ENCODE data around the gene DUS3L. TPM values are rescaled to one million over a fixed set of nuclear protein-coding genes. Genes with fewer than 3 reads are reported as not detected.

DUS3L gene
- total RNA-seq, 1 donor from 2014 or later = 89.8 TPM

DNA sequence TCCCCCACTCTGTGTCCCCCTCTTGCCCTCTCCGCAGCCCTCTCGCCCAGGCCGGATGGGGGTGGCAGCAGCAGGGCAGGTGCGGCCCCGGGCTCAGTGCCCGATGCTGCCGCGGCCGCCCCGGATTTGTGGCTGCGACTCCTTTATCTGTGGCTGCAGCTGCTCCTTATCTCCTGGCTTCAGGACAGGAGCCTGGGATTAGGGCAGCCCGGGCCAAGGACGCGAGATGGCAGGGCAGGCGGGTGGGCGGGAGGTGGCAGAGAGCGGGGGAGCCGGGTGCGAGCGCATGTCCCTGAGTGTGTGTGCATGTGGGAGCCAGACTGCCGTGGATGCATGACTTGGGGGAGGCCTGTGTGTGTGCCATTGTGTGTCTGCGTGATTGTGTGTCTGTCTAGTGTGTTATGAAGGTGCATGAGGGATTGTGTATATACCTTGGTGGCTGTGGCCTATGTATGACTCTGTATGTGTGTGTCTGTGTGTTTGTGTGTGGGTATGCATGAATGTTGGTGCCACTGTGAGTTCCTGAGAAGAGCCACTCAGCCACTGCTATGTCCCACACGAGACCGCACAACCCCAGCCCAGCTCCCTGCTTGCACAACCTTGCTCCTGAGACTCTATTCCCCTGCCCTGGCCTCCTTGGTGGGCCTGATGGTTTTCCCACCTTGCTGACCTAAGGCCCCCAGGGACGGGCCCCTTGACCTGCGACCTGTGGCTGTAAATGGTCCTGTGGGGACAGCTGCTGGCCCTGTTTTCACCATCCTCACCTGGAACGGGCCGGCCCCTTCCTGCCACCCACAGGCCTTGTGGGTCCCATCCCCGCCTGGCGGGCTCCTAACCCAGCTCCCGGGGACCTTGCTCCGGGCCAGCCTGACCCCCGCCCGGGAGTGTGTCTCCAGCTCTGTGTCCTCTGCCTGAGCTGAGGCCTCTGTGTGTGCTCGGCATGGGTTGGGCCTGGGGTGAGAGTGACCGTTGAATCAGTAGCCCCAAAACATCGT is 8.6 kb upstream of the DUS3L start:
- H3K36me3 Mint-ChIP-seq (ENCODE audit: low read depth) = no peaks in the 10 kb centered on the region
- peaks cover 24% of the 10 kb centered on the region for H3K27me3 Mint-ChIP-seq
- H3K9me3 Mint-ChIP-seq = no peaks in the 10 kb centered on the region
- H3K4me1 Mint-ChIP-seq = peaks cover 17% of the 10 kb centered on the region
- no peak overlapping the region for H3K27ac Mint-ChIP-seq
- intact Hi-C loops (cut with micrococcal nuclease) = loop anchor here (5.0 kb wide), 1 partner anchor 178 kb away; the partner anchor contains the start of gene RANBP3
- no peak overlapping the region for H3K4me3 Mint-ChIP-seq
- DNase-seq = peak; percentile 55

DNA sequence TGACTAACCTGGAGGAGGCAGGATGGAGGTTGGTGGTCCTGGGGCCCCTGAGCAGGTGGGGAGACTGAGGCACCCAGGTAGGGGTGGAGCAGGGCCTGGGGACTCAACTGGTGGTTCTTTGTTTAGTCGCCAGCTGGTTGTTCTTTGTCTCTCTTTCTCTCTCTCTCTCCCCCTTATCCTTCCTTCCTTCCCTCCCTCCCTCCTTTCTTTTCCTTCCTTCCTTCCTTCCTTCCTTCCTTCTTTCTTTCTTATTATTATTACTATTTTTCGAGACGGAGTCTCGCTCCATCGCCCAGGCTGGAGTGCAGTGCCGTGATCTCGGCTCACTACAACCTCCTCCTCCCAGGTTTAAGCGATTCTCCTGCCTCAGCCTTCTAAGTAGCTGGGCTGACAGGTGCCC is 7.3 kb upstream of the DUS3L start:
- intact Hi-C loops (cut with micrococcal nuclease) = no loop called here
- Mint-ChIP-seq H3K27me3 (peaks cover 19% of the 10 kb centered on the region), H3K4me3 (no peak overlapping the region), H3K4me1 (peaks cover 9% of the 10 kb centered on the region), H3K36me3 (ENCODE audit: low read depth) (no peaks in the 10 kb centered on the region), H3K9me3 (no peaks in the 10 kb centered on the region), H3K27ac (no peak overlapping the region)
- DNase-seq = no peak

DNA sequence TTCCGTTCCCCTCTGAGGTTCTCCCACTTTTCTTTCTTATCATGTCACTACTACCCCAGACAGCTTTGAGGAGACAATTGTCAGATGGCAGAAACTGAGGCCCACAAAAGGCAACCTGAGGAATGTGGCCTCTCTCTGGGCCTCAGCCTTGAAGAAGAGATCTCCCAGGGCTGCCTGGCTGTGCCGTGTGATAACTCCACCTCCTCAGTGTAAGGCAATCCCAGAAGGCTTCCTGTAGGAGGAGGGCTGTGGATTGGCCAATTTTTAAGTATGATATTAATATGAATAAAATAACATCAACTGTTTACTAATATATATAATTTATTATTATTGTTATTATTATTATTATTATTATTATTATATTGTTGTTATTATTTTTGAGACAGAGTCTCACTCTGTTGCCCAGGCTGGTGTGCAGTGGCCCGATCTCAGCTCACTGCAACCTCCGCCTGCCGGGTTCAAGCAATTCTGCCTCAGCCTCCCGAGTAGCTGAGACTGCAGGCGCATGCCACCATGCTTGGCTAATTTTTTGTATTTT is 4.5 kb upstream of the DUS3L start:
- peaks cover 3% of the 10 kb centered on the region for H3K9me3 Mint-ChIP-seq
- no peak for DNase-seq
- H3K4me3 Mint-ChIP-seq = no peak overlapping the region
- intact Hi-C loops (cut with micrococcal nuclease) = no loop called here
- H3K36me3 Mint-ChIP-seq (ENCODE audit: low read depth) = peaks cover 5% of the 10 kb centered on the region
- H3K4me1 Mint-ChIP-seq = peaks cover 8% of the 10 kb centered on the region
- peaks cover 8% of the 10 kb centered on the region for H3K27me3 Mint-ChIP-seq
- H3K27ac Mint-ChIP-seq = no peak overlapping the region

DNA sequence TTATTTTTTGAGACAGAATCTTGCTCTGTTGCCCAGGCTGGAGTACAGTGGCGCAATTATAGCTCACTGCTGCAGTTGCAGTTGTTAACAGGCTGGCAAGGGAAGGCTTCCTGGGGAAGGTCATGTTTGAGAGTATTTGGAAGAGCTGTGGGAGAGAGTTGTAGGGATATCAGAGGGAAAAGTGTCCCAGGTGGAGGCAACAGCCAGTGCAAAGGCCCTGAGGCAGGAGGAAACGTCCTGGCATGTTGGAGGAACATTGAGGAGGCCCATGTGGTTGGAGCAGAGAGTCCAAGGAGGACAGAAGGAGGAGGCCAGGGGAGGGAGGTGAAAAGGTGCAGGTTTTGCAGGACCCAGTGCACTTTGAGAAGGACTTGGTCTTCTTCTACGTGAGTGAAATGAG is 2.2 kb upstream of the DUS3L start:
- Mint-ChIP-seq H3K4me1 (peaks cover 12% of the 10 kb centered on the region), H3K4me3 (no peak overlapping the region), H3K36me3 (ENCODE audit: low read depth) (peaks cover 21% of the 10 kb centered on the region), H3K9me3 (peaks cover 3% of the 10 kb centered on the region), H3K27ac (no peak overlapping the region), H3K27me3 (no peaks in the 10 kb centered on the region)
- intact Hi-C loops (cut with micrococcal nuclease) = loop anchor here (5.0 kb wide), 1 partner anchor 171 kb away; the partner anchor contains the start of genes SAFB and SAFB2
- DNase-seq = no peak

DNA sequence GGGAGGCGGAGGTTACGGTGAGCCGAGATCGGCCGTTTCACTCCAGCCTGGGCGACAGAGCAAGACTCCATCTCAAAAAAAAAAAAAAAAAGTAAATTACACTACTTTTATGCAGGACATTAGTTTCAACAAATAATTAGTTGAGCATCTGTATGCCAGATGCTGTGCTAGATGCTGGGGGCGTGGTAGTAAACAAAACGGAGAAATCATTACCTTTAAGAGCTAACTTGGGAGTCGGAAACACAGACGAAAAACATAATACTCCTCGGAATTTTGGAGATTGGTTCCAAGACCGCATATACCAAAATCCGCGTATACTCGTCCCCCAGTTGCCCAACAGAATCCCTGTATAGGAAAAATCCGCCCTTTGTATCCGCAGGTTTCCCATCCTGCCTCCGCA is 1.3 kb upstream of the DUS3L start:
- no peak overlapping the region for H3K27ac Mint-ChIP-seq
- no peak overlapping the region for H3K4me3 Mint-ChIP-seq
- H3K27me3 Mint-ChIP-seq = no peaks in the 10 kb centered on the region
- peaks cover 12% of the 10 kb centered on the region for H3K4me1 Mint-ChIP-seq
- H3K9me3 Mint-ChIP-seq = peaks cover 3% of the 10 kb centered on the region
- intact Hi-C loops (cut with micrococcal nuclease) = loop anchor here (5.0 kb wide), 1 partner anchor 170 kb away; the partner anchor contains the start of genes SAFB and SAFB2
- H3K36me3 Mint-ChIP-seq (ENCODE audit: low read depth) = peaks cover 25% of the 10 kb centered on the region
- no peak for DNase-seq

DNA sequence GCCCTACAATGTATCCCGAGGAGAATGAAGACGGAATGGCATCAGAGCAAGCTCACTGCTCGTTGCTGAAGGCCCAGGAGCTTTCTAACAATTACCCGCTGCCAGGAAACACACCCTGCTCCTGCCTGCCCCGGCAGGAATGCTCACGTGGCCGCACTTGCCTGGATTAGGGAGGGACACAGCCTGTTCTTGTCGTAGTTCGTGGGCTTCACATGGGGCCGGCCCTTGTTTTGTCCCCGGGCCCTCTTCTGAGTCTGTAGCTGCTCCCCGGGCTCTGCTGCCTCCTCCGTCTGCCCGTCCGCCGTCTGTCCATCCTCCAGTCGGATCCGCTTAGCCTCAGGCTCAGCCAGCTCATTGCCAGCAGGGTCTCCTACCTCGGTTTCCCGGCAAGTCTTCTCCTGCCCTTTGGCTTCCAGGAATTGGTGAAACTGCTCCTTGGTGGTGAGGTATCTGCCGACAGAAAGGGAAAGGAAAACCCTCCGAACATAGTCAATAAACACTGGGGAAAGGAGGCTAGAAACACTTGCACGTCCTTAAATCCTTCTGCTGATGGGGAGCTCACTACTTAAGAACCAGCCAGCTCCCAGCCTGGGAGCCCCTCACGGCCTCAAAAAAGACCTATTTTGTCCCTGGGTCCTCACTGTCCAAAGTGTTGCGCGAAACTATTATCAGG is 941 bp downstream of the DUS3L start:
- Mint-ChIP-seq H3K4me1 (peaks cover 12% of the 10 kb centered on the region), H3K27ac (peak overlapping the region; percentile 100), H3K9me3 (peaks cover 3% of the 10 kb centered on the region), H3K27me3 (no peaks in the 10 kb centered on the region), H3K36me3 (ENCODE audit: low read depth) (peaks cover 42% of the 10 kb centered on the region), H3K4me3 (peak overlapping the region; percentile 96)
- intact Hi-C loops (cut with micrococcal nuclease) = loop anchor here (1.0 to 5.0 kb wide), 7 partner anchors 38 to 999 kb away; partner anchors contain the start of genes CATSPERD, FEM1A, LONP1 and MICOS13
- peak; percentile 65 for DNase-seq

DNA sequence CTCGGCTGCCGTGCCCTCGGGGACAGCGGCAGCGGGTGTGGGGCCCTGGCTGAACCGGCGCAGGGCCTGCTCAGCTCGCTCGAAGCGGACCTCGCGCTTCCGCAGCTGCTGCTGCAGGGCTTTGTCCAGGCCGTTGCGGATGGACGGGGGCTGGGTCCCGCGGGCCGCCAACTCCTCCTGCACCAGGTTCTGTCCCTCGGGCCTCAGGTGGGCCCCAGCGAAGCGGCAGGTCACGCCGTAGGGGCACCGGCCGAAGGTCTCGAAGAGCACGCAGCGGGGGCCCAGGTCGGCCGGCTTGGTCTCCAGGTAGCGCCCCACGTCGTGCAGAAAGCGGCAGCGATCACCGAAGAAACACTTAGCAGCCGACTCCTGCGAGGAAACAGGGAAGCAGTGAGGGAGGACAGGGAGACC is 1.6 kb downstream of the DUS3L start:
- Mint-ChIP-seq H3K27me3 (no peaks in the 10 kb centered on the region), H3K9me3 (peaks cover 3% of the 10 kb centered on the region), H3K4me3 (peak overlapping the region; percentile 96), H3K27ac (no peak overlapping the region), H3K36me3 (ENCODE audit: low read depth) (peaks cover 42% of the 10 kb centered on the region), H3K4me1 (peaks cover 12% of the 10 kb centered on the region)
- intact Hi-C loops (cut with micrococcal nuclease) = no loop called here
- DNase-seq = no peak

DNA sequence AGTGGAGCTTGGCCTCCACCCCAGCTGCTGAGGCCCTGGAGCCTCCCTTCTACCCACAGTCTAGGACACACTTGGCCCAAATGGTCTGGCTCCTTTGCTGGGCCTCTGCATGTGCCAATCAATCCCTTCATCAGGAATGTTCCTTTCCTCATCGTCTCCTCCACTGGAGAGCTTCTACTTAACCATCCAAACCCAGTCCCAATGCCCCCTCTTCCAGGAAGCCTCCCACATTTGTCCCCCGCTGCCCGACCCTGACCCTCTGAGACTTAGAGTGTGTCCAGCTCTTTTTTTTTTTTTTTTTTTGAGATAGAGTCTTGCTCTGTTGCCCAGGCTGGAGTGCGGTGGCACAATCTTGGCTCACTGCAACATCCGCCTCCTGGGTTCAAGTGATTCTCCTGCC is 2.5 kb downstream of the DUS3L start:
- no peak for DNase-seq
- peaks cover 12% of the 10 kb centered on the region for H3K4me1 Mint-ChIP-seq
- no peaks in the 10 kb centered on the region for H3K27me3 Mint-ChIP-seq
- H3K4me3 Mint-ChIP-seq = no peak overlapping the region
- intact Hi-C loops (cut with micrococcal nuclease) = no loop called here
- H3K27ac Mint-ChIP-seq = no peak overlapping the region
- peaks cover 3% of the 10 kb centered on the region for H3K9me3 Mint-ChIP-seq
- H3K36me3 Mint-ChIP-seq (ENCODE audit: low read depth) = peaks cover 46% of the 10 kb centered on the region

DNA sequence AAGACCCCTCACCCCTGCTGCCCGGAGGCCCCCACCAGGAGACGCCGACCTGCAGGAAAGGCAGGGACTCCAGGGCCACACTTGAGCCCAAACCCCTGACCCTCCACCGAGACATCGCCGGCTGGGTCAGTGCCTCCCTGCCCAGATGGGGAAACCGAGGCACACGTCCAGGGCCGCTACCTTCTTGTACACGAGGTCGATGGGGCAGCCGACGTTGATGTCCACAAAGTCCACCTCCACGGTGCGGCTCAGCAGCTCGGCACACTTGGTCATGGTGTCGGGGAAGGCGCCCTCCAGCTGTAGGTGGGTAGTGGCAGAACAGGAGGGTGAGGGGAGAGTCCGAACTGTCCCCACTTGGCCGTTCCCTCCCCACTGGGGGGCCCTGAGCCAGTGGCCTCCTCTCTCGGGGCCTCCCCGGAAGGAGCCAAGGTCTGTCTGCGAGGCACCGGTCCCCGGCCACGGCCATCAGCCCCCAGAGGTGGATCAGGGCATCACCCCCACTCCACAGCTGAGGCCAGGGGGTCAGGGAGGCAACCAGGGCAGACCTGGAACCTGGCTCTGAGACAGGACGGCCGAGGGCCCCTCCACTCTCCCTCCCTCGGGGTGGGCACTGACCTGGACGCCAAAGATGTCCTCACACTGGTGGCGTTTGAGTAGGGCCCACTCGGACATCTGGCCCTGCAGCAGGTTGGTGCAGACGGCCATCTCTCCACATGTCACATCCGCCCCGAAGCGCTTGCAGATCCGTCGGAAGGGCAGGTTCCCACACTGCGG is 3.4 kb downstream of the DUS3L start:
- H3K27ac Mint-ChIP-seq = no peak overlapping the region
- peaks cover 12% of the 10 kb centered on the region for H3K4me1 Mint-ChIP-seq
- peaks cover 3% of the 10 kb centered on the region for H3K9me3 Mint-ChIP-seq
- peaks cover 46% of the 10 kb centered on the region for H3K36me3 Mint-ChIP-seq (ENCODE audit: low read depth)
- H3K4me3 Mint-ChIP-seq = no peak overlapping the region
- no peaks in the 10 kb centered on the region for H3K27me3 Mint-ChIP-seq
- intact Hi-C loops (cut with micrococcal nuclease) = no loop called here
- no peak for DNase-seq

DNA sequence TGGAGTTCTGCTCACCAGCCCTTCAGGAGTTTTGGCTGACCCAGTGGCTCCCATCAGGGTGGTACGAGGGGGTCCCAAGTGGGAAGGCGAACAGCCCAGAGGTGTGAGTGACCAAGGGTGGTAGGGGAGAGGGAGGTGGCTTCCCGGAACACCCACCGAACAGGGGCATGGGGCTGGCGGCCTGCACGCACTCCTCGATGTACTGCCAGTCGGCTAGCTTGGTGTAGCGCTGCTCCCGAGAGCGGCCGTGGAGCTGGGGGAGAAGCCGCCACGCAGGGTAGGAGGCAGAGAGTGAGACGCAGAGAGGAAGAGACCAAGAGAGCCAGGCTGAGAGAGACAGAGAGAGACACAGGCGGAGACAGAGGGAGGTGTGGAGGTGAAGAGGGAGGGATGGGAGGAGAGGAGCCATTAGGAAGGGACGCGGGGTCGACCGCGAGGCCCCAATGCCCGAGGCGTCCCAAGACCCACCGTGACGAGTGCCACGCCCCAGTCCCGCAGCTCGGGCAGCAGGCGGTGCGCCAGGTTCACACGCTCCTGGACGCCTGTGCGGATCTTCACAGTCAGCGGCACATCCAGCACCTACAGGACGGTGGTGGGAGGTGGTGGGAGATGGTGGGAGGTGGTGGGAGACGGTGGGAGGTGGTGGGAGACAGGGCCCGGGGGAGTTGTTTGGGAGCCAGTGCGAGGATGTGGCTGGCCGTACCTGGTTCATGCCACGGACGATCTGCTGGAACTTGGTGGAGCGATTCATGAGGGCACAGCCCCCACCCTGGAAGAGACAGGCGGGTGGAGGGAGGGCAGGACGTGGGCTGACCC is 4.2 kb downstream of the DUS3L start:
- peaks cover 3% of the 10 kb centered on the region for H3K9me3 Mint-ChIP-seq
- H3K27me3 Mint-ChIP-seq = no peaks in the 10 kb centered on the region
- no peak overlapping the region for H3K27ac Mint-ChIP-seq
- DNase-seq = no peak
- H3K4me1 Mint-ChIP-seq = peaks cover 12% of the 10 kb centered on the region
- H3K4me3 Mint-ChIP-seq = no peak overlapping the region
- H3K36me3 Mint-ChIP-seq (ENCODE audit: low read depth) = peaks cover 46% of the 10 kb centered on the region
- intact Hi-C loops (cut with micrococcal nuclease) = no loop called here

DNA sequence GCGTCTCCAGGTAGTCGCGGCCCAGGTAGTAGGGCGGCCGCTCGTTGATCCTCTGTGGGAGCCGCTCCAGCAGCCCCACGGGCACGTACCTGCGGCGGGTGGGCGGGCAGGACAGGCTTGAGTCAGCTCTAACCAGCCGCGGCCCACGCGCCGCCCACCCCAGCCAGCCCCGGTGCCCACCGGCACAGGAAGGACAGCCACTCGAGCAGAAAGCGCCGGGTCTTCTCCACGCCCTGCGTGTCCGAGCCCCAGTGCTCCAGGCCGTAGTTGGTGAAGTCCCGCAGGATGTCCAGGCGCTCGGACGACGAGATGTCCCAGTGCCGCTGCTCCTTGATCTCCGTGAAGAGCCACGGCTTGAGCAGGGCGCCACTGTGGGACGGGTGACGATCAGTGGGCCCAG is 5.5 kb downstream of the DUS3L start:
- no peaks in the 10 kb centered on the region for H3K27me3 Mint-ChIP-seq

DNA sequence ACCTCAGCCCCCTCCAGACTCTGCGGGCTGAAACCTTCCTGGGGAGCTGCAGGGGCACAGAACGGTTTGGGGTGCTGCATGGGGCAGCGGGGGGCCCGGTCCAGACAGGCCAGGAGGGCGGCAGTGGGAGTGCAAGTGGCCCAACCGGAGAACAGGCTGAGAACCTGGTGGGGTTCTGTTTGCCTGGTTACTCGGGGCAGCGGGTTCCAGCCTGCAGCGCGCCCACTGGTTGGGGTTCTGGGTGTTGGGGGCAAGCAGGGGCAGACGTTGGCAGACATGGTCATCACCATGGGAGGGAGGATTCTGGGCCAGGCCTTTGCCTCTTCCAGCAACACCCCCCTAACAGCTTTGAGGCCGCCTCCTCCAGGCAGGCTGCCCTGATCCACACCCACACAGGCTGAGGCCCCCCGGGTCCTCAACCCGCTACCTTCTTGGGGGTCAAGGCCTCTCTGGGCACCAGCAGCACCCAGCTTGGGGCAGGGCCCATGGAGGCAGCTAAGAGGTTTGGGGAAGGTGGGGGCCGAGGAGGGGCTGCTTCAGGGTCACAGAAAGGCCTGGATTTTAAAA is 6.3 kb downstream of the DUS3L start, which contains the start of gene PRR22:
TSS of gene PRR22 (minus strand) at position 166 of the 567 bp plus-strand sequence. CDS start at position 80, 86 bp downstream.
- intact Hi-C loops (cut with micrococcal nuclease) = no loop called here
- H3K36me3 Mint-ChIP-seq (ENCODE audit: low read depth) = peaks cover 34% of the 10 kb centered on the region
- no peak for DNase-seq
- H3K27ac Mint-ChIP-seq = no peak within 1 kb of the TSS
- H3K27me3 Mint-ChIP-seq = no peaks in the 10 kb centered on the region
- no peak within 1 kb of the TSS for H3K4me3 Mint-ChIP-seq
- no peaks in the 10 kb centered on the region for H3K9me3 Mint-ChIP-seq
- peaks cover 2% of the 10 kb centered on the region for H3K4me1 Mint-ChIP-seq

More for the DNA sequence above, 5.5 kb downstream of the DUS3L start:
- Mint-ChIP-seq H3K36me3 (ENCODE audit: low read depth) (peaks cover 41% of the 10 kb centered on the region), H3K4me3 (no peak overlapping the region), H3K9me3 (no peaks in the 10 kb centered on the region), H3K27ac (no peak overlapping the region), H3K4me1 (peaks cover 6% of the 10 kb centered on the region)
- no peak for DNase-seq
- intact Hi-C loops (cut with micrococcal nuclease) = no loop called here

All from activated CD4-positive, alpha-beta T cell treated with anti-CD3 and anti-CD28 coated beads, Interleukin-2, amount 10 ng/mL, durations not matched to agents 24 days and 14 days (primary cell).